Inflammatory macrophage treated with lipopolysaccharide for 4 hours (primary cell): ENCODE results near the gene CTNND2.
"Not testable (repeated sequence)": the region's sequence is repeated elsewhere in the genome, so short reads cannot be mapped to it uniquely, and the experiment has no call there.

ENCODE experiments used
- DNase-seq: peaks from one replicate; pipeline ENCODE4 v3.0.0-alpha.2; 2020

The CTNND2 gene

DNA sequence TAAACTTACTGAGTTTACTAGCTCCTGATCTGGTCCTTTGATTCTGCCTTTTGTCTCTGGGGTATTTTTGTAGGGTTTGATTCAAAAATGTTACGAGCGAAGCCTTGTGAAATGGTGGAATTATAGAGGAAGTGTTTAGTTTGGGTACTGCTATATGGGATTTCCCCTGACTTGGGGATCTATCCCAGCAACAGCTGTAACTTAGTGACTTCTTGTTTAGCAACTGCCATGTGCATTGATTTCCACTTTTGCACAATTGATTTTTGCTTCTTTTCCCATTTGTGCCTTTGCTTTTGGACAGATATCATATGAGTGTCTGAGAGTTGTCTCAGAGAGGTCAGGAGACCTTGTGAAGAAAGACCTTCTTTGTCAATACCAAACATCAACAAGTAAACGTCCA, 894.7 kb downstream of the CTNND2 start:
- peak; percentile 92 for DNase-seq

DNA sequence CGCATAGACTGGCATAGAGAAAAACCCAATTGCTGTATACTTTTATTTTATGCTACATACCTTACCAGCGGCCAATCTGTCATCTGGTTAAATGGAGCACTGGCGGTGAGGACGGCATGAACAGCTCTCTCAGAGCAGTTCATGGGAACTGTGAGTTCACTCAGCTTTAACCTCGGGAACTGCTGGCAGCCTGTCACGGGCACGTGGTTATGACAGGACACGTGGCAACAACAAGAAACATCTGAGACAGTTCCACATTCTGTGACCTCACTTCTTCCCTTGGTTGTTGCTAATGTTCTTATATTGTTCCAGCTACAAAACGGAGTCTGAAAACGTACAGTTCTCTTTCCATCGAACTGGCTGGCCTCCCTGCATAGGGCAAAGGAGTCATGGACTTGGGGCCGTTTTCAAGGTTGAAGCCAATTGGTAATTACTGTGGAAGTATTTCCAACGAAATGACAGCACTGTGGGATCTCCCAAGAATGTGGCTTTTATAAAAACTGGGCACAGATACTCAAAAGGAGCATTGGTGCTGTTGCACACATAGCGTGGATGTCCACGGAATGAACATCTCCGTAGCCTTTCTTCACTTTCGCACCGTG, 896.9 kb downstream of the CTNND2 start:
- DNase-seq: peak; percentile 74

DNA sequence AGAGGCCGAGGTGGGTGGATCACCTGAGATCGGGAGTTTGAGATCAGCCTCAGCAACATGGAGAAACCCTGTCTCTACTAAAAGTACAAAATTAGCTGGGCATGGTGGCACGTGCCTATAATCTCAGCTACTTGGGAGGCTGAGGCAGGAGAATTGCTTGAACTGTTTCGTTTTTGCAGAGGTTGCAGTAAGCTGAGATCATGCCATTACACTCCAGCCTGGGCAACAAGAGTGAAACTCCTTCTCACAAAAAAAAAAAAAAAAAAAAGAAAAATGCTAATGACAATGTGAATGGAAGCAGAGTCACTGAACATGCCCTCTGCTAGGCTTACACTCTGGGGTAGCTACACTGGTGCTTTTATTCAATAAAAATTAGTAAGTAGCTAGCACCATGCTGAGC, 899.7 kb downstream of the CTNND2 start:
- not testable (repeated sequence) for DNase-seq

DNA sequence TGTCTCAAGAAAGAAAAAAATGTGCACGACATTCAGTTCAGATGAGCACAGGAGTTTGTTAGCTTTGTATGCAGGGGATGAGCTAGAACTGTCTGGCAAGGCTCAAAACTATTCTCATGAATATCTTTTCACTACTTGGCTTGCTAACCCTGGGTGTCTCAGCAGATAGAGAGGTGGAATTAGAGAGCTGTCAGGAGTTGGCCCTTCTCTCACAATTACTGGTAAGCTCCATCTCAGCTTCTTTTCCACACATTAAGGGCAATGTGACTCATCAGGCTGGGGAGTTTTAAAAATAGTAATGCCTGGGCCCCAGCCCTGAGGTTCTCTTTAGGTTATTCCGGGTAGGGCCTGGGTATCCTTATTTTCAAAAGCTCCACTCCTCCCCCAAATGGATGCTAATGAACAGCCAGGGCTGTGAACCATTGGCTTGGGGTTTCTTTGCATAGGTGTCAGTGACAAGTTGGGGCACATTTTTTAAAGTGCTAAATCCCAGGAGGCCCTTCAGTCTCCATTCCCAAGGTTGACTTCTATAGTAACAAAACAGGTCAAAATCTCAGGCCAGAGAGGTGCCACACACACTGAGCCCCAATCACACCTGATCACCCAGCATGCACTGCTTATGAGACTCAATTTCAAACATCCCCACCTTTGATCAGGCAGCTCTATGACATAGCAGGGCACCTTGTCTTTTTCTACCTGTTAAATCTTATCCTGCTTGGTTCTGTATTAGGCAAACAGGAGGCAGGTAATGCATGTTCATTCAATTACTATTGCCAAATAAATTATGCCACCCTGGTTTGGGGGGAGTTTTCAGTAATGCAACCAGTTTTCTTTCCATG, 903.5 kb downstream of the CTNND2 start:
- DNase-seq: no peak

DNA sequence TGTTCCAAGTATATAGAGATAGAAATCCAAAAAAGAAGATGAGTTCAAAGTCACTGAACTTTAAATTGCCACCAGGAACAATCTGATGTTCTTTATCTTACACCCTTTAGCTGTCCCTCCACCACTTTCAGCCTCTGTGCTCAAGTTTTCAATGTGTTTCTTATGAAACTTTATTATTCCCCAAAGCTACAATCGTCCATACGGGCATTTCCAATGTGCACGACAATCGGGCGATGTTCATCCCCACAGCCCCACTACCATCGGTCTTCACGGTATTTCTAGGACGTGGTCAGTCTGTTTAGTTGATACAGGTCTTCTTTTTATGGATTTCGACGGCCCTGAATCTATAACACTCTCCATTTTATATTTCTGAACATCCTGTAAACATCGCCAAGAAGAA, 904.5 kb downstream of the CTNND2 start:
- no peak for DNase-seq

DNA sequence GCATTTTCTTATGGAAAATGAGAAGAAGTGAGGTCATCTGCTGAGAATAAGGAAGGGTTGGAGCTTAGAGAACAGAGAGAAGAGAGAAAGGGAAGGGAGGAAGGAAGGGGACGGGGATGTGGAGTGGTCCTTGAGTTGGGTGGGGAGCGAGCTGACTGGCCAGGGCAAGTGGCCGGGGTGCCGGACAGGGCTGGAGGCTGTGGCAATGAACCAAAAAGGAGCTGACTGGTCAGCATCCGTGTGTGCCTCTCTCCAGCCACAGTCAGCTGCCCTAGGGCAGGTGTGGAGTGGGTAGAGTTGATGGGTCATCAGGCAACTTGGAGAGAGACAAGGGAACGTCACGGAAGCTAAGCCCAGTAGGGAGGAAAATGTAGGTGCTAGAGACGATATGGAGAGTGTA, 908.4 kb downstream of the CTNND2 start:
- DNase-seq: no peak

DNA sequence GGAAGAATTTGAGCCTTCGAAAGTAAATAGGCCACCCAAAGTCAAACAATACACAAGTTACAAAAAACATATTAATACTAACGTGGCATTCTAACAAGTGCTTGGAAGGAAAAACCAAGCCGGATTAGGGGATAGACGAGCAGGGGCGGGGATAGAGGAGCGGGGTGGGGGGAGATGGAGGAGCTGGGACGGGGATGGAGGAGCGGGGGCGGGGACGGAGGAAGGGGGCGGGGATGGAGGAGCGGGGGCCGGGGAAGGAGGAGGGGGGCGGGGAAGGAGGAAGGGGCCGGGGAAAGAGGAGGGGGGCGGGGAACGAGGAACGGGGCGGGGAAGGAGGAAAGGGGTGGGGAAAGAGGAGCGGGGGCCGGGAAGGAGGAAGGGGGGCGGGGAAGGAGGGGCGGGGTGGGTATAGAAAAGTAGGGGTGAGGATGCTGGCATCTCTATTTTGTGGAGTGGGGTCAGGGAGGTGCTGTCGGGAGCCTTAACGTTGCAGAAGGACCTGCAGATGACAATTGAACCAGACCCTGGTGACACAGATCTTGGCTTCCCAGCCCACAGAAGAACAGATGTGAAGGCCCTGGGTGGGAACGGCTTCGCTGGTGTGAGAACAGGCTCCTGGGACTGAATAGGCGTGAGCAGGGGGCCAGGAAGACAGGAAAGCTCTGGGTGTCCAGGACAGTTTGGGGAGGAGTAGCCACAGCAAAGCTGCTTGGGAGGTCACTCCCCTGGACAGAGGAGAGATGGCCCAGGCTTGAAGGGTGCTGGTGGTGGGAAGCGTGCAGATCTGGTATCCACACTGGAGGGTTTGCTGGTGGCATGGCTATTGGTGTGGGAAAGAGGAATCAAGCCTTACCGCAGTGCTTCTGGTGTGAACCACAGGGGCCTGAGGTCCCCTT, 909.9 kb downstream of the CTNND2 start:
- no peak for DNase-seq

DNA sequence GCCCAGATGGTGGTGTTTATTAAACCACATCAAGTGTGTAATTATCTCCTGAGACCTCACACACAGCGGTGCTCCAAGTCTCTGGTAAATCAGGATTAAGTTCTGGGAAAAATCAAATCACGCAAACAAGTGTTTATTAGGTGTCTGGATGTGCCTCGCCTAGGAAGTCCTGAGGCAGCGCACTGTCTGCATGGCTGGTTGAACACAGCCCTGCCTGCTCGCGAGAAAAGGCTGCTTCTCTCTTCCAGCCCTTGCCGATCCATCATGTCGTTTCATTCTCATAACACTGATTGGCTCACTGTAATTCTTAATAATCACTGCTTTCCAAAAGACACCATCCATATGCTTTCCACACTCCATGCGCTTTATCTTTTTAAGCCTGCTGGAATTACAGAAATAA, 913.6 kb downstream of the CTNND2 start:
- no peak for DNase-seq

DNA sequence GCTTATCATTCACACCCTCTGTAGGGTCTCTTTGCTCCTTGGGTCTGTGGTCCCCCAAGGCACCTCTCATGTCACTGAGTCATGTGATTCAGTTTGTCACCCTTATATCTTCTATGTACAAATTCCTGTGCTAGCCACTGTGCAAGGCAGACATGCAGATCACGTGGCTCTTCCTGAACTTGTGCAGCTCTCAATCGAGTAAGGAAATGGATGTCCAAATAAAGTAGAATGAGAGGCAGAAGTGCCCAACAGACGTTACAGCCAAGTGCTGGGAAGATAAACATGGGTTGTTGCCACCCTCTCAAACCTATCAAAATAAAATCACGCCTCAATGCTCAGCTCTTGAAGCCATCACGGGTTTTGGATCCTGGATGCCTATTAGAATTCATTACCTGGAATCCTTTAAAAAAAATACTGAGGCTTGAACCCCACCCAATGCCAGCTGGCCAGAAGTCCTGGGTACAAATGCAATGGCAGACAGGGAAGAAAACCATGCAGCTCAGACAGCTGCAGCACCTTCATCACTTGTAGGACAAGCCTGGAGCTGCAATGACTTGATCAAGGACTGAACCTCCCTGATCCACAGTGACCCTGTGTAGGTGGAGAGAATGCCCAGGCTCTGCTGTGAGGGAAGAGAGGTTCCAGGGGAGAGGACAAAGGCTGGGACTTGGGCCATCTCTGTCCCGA, 914.5 kb downstream of the CTNND2 start:
- no peak for DNase-seq

DNA sequence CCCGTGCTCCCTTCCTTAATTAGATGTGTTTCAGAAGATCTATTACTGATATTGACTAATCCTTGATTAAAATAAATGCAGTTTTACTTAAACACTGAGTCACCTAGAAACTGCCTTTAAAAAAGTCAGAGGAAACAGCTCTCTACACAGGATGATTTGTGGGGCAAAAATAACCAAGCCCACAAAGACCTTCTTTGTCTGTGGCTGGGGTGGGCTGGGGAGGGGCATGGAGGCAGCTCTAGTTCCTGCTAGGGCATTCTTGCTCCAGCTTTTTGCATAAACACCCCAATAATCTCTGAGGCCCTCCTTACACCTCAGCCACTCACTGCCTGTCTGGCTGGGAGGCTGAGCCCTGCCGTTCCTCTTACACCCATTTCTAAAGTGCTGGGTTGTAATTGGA, 915.6 kb downstream of the CTNND2 start:
- no peak for DNase-seq

DNA sequence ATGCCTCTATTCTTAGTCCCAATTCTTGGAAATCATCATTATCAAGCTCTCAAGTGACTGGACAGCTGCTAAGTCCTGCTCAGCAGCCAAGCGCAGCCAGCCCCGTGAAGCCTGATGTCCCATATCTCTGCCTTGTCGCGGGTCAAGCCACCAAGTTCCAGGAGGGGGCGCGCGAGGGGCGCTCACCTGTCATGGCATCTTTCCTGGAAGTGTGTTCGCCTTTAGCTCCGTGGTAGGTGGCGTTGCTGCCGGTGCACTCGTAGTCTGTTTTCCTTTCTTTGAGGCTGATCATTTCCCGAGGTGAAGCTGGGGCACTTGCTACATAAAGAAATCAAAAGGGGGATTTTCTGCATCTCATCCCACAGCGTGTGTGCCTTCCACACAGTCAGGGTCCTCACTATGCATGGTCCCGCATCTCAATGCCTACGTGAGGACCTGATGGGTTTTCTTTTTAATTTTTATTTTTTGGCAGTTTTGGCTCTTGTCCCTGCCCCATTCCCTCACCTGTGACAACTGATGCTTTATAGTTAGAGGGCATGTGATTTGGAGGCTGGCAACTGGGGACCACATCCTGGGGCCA, 916.2 kb downstream of the CTNND2 start:
- peak; percentile 56 for DNase-seq

DNA sequence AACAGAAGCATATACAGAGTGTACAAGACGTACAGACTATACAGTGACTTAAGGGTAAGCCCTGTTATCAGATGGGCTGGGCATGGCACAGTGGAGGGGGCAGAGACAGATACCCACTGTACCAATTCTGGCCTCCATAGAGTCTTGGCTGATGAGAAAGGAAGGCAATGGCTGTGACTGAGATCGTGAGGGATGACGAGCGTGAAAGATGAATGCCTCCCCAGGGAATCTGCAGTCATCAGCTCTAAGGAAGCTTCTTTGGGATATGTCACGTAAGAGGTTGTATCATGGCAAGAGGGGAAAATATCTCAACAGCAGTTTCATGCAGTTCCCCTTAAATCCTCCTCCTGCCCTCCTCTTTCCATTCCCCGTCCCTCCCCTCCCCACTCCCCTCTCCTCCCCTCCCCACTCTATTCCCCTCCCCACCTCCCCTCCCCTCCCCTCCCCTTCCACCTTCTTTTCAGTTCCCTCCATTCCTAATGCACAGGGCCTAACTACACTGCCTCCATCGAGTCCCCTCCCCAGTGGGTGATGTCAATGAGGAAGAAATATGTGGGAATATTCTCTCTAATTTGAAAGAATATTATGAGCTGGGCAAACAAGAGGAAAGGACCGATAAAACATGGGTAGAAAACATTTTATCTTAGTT, 916.8 kb downstream of the CTNND2 start:
- DNase-seq: no peak

DNA sequence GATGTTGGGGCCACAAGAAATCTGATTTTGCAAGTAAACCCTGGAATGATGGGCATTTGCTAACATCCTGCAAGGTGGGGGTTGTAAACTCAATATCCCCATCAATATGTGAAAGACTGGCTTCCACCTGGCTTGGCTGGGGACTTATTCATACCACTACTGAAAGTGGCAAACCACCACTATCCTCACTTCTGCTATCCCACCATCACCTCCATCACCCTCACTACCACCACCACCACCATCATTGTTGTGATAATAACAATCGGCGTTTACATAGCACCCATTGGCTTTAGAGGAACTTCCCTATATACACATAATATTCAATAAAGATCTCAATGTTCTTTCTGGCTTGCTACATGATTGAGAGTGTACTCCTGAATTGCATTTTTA, 918.5 kb downstream of the CTNND2 start:
- DNase-seq: no peak

DNA sequence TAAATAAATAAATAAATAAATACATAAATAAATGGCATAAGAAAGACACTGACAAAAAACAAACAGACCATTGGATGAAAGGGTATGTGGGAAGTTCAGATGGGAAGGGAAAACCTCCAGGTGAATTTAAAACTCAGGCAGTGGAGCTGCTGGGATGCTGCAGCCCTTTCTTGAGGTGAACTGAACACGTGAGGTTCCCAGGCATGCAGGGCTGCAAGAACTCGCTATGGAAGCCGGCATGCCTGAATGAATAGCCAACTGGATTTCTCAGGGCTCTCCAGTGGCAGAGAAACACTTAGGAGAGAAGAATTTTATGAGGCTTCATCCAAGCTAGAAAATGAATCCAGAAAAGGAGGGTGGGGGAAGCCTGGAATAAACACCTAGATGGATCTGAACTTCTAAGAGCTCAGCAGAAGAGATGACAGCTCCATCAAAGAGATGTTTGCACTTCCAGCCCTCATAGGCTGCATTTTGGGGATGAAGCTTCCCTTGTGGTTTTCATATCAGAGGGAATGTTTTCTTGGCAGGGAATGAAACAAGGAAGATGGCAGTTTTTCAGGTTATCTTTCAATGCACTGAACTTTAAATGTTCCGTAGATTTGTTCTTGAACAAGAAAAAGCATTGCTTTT, 919.0 kb downstream of the CTNND2 start:
- no peak for DNase-seq

DNA sequence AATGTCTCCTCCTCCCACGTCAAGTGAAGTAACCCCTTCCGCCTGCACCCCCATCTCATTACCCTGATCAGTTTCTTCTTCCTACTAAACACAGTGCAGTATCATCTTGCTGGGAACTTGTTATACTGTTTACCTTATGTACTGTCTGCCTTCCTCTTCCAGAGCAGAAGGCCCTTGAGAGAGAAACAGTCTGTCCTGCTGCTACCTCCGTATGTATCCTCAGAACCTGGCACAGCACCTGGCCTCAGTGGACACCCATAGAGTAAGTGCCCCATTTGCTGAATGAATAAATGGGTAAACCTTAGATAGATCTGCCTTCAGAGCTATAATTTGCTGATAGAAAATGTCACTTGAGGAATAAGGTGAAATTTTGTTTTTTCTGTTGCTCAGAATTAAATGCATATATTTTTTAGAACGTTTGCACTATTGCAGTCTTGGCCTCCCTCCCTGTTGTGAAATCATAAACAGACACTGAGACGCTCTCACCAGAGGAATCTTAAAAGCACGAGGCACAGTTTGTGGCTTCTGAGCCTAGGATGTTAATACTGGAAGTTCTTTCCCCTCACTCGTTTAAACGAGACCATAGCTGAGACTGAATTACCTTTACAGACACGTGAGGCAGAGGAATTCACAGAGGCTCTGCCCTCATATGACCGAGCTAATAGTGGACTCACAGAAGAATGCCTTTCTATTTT, 920.1 kb downstream of the CTNND2 start:
- no peak for DNase-seq

DNA sequence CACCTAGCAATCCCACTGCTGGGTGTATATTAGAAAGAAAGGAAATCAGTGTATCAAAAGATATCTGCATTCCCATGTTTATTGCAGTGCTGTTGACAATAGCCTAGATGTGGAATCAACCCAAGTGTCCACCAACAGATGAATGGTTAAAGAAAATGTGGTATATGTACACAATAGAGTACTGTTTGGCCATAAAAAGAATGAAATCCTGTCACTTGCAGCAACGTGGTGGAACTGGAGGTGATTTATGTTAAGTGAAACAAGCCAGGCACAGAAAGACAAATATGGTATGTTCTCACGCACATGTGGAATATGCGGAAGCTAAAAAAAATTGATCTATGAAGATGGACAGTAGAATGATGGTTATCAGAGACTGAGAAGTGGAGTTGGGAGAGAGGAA, 921.6 kb downstream of the CTNND2 start:
- no peak for DNase-seq

DNA sequence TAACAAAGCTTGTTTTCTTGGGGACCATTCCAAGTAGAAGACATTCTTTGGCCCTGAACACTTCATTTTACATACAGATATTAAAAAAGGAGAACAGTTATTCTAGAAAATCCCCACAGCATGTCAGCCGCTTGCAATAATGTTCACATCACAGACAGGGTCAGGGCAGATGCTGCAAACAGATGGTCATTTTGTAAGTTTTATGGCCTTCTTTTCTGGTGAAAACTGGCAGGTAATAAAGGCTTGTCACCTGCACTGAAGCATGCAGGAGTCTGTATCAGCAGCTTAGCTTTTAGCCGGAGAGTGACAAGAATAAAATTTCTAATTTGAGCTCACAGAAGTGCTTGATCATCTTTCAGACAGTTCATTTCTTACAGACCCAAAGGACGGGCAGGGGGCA, 922.3 kb downstream of the CTNND2 start:
- DNase-seq: no peak

DNA sequence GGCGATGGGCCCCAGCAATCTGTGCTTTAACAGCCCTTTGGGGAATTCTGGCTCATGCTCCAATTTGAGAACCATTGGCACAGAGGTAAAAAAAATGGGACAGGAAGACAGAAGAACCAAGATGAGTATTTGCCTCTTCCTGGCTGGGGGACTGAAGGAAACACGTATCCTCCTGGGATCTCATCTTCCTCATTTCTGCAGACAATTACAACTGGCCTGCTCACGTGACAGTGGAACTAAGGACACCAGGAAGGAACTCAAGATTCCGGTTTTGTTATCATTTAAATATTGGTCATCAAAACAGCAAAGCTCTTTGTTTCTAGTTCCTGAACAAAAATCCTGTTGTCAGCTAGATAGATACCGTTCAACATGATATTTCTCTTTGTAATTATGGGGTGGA, 927.2 kb downstream of the CTNND2 start:
- DNase-seq: peak; percentile 40

DNA sequence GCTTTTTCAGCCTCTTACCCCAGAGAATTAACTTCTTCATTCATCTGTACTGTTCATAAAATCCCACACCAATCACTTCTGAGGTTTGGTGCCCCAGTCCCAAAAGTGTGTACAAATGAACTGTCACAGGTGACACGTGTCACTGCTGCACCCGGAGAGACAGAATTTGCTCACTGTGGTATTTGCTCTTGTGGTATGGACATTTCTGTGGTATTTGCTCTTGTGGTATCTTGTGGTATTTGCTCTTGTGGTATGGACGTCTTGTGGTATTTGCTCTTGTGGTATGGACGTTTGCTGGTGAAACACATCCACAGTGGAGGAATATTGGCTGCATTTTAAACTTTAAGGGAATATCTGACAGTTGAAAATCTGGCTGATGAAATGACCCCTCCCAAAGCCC, 928.3 kb downstream of the CTNND2 start:
- DNase-seq: no peak

DNA sequence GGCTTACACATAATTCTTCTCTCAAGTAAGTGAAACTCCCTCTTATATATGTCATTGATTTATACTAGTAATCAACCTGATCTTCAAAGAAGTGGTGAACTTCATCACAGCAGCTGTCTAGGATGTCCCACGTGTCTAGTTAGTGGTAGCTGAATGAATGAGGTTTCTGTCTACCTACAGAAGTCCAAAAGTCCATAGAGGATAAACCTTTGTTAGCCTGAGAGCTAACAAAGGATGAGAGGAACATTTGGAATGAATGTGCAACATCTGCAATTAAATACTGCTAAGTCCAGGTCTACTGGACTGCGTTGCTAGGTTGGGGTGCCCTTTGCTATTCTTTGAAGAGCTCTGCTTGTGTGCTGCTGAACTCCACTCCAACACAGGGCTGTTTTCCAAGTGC, 929.4 kb downstream of the CTNND2 start:
- DNase-seq: no peak

DNA sequence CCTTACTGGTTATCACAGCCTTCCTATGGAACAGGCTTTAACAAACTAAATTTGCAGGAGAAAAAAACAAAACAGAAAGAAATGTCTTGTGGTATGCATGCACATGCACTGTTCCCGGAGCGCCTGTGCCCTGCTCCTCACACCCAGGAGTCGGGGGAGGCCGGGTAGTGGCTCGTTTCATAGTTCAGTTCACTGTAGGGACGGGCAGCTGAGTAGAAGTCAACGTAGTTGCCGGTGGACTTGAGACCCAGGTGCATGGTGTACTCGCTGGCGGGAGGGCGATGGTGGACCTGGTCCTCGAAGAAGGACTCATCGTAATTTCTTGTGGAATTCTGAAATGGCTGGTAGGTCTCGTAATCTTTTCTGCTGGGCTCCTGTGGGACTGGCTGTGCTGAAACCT, 930.9 kb downstream of the CTNND2 start:
- no peak for DNase-seq
